ENCODE measurements around the gene RGL3.
"Not testable (repeated sequence)": the region's sequence is repeated elsewhere in the genome, so short reads cannot be mapped to it uniquely, and the experiment has no call there.

Gene RGL3

DNA sequence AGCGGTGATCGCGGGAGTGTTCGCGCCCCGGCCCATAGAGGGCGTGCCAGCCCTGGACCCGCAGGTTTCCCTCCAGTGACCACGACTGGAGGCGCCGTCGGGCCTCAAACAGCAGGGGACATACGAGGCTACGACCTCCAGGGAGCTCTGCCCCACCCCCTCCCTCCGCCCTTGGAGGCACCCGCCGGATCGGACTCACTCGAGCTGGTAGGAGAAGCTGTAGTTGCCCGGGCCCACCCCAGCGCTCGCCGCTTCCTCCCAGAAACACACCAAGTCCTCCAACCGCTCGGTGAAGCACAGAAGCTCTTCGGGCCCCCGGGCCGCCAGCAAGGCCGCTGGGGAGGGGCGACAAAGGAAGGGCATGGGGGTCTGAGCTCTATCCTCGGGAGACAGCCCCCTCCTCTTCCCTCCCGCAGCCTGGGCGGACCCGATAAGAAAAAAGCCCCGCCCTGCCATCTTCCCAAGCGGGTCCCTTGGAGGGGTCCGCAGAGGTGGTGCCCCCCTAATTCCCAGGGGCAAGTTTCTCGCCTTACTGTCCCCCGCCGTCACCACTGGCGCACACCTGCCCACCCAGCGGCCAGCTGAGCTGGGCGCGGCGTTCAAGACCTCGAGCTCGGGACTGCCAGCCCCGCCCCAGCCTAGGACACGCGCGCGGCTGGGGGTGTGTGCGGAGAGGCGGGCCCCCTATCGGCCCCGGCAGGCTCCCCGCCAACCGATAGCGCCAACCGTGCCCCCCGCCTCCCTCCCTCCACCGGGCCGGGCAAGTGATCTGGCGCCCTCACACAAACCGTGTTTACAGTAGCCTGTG lies 36.0 kb downstream of the RGL3 start:
- peak in 1 of 3 experiments; percentile 42 for DNase-seq (ENCODE audit: low read depth in 3 of 3)

DNA sequence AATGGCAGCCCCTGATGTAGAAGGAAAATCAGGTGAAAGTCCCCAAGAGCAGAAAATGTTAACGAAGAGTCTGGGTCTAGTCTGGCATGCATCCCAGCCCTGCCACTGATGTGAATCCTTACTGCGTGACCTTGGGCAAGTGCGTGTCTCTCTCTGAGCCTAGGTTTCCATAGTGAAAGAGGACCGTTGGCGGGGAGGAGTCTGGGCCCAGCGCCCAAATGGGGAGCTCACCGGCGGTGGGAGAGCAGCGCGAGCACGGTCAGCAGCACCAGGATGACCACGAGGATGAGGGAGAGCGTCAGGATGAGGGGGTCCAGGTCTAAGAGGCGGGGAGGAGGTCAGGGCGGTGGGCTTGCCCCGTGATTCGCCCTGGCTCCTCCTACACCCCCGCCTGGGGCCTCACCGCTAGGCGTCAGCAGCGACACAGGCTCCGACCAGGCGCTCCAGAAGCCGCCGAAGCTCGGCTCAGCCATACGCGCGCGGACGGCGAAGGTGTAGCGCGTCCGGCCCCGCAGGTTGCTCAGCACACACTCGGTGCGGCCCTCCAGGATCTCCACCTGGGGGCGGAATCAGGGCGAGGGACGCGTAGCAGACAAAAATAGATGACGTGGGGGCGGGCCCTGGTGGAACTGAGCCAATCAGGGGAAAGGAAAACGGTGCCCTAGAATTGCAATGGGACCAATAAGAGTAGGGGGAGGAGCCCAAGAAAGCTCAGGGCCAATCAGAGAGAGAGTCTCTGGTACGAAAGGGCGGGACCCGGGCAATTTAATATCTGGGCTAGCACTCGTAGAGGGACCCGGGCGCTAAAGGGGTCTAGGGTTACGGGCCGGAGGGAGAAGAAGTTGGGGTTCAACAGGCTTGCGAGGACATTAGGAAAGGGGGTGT lies 38.2 kb downstream of the RGL3 start:
- DNase-seq (ENCODE audit: low read depth in 3 of 3): peak; percentile 87 to 95 (median 90)

DNA sequence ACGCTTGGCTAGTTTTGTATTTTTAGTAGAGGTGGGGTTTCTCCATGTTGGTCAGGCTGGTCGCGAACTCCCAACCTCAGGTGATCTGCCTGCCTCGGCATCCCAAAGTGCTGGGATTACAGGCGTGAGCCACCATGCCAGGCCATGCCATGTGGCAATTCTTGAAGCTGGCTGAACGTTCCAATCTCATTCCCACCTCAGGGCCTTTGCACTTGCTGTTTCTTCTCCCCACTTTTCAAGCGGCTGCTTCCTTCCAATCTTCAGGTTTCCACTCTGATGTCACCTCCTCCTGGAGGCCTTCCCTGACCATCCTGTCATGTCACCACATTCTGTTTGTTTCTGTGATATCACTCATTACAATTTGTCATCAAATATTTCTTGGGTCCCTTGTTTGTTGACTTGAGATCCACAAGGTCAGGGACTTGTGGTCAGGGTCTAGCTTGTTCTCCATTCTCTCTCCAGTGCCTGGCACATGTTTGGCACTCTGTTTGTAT lies 39.2 kb downstream of the RGL3 start:
- DNase-seq (ENCODE audit: low read depth in 3 of 3): no peak

DNA sequence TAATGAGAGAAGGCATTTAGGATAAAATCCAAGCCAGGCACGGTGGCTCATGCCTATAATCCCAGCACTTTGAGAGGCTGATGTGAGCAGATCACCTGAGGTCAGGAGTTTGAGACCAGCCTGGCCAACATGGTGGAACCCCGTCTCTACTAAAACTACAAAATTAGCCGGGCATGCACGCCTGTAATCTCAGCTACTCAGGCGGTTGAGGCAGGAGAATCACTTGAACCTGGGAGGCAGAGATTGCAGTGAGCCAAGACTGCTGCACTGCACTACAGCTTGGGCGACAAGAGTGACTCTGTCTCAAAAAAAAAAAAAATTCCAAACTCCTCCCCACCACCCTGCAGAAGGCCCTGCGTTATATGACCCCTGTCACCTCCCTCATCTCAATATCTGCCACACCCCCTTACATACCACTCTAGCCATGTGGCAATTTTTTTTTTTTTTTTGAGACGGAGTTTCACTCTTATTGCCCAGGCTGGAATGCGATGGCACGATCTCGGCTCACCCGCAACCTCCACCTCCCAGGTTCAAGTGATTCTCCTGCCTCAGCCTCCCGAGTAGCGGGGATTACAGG lies 39.8 kb downstream of the RGL3 start:
- DNase-seq (ENCODE audit: low read depth in 3 of 3): not testable (repeated sequence)

DNA sequence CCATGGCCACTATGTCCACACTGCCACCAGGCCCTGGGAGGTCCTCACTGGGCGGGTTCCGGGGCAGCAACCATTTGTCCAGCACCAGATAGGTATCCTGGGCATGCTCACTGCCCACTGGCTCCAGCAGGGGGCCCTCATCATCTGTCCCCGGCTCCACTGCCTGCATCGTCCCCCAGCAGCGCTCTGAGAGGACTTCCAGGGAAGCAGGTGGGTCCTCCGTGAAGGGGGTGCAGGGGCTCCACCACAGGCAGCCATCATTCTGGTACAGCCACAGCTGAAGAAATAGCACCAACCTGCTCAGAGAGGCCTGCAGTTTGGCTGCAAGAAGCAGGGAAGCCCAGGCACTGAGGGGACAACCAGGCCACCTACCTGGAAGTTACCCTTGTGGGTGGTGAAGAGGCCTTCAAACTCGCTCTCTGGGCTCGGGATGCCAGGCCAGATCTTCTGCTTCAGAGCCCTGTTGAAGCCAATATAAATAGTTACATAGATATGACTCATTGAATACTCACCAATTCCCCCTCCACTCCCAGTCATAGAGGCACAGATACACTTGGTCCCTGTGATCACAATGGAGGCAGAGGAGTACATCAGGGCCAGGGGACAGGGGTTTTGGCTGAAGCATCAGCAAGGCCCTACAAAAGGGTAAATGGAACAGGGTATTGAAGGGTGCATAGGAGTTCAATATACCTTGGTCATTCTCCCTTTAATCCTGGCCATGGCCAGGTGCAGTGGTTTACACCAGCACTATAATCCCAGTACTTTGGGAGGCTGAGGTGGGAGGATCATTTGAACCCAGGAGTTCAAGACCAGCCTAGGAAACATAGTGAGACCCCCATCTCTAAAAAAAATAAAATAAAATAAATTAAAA lies 40.6 kb downstream of the RGL3 start:
- DNase-seq (ENCODE audit: low read depth in 3 of 3): no peak

DNA sequence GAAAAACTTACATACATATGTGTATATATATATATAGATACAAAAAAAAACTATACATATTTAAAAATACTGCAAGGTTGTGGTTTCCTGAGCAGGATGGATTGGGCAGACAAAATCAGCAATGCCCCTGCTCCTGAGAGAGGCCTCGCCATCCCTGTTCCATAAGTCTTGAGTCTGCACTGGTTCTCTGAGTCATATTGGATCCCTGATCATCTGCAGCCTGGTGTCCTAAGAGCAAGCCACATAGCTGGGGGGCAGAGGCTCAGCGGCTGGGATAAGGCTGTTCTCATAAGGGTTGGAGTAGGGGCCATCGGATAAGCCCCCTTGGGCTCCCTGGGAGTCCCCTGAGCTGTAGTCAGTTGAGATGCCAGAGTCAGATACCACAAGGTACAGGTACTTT lies 41.4 kb downstream of the RGL3 start:
- DNase-seq (ENCODE audit: low read depth in 3 of 3): no peak

DNA sequence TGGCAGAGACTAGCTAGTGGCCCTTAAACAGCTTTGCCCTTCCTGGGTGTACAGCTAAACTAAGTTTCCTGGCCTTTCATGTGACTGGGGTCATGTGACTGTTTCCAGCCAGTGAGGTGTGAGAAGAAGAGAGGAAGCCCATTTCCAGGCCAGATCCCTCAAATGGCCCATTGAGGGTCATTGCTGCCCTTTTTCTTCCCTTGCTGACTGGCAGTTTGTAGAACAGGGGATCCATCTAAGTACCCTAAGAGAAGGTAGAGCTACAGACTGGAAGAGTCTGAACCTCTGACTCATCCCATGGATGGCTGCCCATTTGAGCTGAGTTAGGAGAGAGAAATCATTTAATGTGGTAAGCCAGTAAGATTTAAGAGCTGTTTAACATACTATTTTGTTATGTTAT lies 41.9 kb downstream of the RGL3 start:
- DNase-seq (ENCODE audit: low read depth in 3 of 3): no peak

DNA sequence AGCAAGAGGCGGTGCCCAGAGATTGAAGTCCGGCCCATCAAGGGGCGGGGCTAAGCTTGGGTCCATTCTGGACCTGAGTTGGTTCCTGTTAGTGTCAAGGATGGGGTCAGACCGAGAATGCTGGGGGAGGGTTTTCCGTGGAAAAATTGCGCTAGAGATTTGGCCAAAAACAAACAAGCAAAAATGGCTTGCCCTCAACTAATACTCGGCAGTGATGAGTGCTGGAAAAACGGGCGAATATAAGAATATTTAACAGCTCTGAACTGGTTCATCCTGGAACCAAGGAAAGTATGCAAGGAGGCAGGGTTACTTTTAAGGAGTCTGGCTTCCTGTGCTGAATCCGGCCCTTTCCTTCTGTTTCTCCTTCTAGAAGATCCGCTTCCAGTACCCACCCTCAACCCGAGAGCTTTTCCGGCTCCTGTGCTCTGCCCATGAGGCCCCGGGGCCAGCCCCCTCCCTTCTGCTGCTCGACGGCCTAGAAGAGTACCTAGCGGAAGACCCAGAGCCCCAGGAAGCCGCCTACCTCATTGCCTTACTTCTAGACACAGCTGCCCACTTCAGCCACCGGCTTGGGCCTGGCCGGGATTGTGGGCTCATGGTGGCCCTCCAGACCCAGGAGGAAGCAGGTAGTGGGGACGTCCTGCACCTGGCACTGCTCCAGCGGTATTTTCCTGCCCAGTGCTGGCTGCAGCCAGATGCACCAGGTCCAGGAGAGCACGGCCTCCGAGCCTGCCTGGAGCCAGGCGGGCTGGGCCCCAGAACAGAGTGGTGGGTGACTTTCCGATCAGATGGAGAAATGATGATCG lies 43.8 kb downstream of the RGL3 start:
- peak; percentile 25 to 64 (median 38) for DNase-seq (ENCODE audit: low read depth in 3 of 3)

DNA sequence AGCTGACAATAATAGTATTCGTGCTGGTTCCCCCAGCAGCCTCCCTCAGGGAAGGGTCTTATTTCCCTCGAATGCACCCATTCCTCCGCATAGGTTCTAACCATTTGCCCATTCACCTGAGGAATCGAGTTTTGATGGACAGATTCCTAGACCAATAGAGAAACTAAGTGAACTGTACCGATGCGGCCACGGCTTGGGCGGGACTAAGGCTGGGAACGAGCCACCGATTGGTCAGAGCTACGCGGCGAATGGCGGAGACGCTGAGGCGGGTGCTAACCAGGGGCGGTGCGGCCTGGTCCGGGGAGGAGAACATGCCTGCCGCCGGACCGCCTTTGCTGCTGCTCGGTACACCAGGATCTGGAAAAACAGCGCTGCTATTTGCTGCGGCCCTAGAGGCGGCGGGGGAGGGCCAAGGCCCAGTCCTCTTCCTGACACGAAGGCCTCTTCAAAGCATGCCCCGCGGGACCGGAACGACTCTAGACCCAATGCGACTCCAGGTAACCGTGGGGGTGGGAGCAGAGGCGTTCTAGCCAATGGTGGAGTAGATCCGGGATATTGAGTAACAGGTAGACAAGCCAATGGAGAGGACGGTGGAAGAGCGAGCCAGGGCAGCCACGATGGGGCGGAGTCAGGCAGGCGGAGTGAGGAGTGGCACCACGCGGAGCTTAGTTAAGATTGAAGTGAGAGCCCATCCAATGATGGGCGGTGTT lies 44.5 kb downstream of the RGL3 start, which contains the start of gene SWSAP1:
Gene SWSAP1, plus strand, starts transcription at position 234 of the 710 bp plus-strand sequence. Its CDS starts 15 bp downstream, at position 249.
- peak; percentile 87 to 96 (median 95) for DNase-seq (ENCODE audit: low read depth in 3 of 3)

DNA sequence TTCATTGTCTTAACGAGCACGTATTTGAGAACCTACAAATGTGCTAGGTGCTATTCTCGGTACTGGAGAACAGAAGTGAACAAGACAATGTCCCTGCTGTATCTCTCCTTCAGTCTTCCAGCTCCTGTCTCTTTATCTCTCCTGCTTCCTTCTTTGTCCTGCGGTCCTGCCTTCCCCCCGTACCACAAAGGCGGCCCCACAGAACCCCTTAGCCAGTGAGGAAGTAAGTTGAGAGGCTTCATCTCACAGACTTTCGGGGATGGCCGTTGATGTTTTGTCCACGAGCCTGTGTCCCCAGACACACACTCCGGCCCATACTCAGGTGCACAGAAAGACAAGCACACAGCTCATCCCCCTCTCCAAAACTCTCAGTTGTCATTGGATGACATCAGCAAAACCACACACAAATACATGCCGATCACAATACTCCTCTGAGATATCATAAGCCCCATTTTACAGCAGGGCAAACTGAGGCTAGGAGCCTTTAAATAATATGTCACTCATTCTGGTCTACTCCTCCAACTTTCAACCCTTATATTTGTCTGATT lies 45.2 kb downstream of the RGL3 start:
- DNase-seq (ENCODE audit: low read depth in 3 of 3): no peak

DNA sequence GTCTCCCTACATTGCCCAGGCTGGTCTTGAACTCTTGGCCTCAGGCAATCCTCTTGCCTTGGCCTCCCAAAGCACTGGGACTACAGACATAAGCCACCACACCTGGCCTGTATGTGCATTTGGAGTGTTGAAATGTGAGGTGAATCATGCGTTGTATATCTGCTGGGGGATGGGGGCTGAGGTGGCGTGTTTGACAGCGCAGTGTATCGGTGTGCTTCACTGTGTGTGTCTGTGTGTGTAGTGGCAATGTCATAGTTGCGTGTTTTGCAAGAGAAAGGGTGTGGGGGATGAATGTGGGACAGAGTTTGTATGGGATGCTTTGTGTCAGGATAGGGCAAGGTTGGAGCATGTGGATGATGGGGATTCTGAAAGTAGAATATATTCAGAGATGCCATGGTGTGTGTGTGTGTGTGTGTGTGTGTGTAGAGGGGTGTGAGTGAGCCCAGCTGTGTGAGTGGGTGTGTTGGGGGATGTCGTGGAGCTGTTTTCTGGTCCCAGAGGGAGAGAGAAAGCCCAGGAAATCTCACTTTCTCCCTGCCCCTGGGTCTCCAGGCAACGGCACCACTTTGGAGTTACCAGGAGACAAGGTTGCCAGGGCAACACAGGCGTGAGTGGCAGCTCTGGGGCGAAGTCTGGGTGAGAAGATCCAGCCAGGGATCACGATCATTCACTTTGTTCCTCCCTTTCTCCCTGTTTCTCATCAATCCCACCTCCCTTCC lies 45.8 kb downstream of the RGL3 start:
- no peak for DNase-seq (ENCODE audit: low read depth in 3 of 3)

DNA sequence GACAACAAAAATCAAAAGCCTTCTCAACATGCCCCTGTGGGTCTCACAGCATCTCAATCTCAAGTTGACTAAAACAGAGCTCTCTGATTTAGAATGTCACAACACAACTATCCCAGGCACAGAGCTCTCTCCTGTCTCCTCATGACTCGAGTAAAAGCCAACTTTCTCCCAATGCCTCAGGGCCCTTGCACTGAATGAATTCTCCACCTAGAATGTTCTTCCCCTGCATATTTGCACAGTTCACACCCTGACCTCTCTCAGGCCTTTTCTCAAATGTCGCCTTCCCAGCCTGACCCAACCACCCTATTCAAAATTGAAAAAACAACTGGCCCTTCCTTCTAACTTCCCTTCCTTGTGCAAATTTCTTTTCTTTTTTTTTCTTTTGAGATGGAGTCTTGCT lies 48.4 kb downstream of the RGL3 start:
- DNase-seq (ENCODE audit: low read depth in 3 of 3): no peak

DNA sequence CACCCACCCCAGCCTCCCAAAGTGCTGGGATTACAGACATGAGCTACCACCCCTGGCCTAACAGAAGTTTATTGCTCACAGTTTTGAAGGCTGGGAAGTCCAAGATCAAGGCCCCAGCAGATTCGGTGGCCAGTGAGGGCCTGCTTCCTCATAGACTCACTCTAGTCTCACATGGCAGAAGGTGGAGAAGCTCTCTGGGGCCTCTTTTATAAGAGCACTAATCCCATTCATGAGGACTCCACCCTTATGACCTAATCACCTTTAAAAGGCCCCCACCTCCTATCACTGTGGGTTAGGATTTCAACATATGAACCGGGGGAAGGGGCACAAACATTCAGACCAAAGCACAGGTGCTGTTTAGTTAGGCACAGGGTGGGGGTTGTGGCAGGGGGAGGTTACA lies 51.6 kb downstream of the RGL3 start:
- no peak for DNase-seq (ENCODE audit: low read depth in 3 of 3)

DNA sequence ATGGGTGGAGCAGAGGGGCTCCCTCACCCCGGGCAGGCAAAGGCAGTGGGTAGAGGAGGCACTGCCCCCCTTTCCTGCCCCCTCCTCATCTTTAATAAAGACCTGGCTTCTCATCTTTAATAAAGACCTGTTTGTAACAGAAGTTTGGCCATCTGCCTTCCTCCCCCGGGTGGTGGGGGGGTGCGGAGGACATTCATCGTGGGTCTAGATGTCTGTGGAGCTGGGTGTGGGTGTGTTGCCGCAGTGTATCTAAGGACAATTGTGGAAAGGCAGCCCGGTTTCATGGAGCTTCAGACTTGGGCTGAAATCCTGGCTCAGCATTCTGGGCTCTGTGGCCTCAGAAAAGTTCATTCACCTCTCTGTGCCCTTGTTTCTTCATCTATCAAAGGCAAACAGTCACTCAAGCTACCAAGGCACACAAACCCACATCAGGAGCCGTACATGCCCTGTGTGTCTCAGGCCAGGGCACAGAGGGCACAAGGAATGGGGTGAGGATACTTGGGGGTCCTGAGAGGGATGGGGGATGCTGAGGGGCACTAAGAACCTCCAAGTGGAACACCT lies 53.5 kb downstream of the RGL3 start:
- DNase-seq (ENCODE audit: low read depth in 3 of 3): no peak

DNA sequence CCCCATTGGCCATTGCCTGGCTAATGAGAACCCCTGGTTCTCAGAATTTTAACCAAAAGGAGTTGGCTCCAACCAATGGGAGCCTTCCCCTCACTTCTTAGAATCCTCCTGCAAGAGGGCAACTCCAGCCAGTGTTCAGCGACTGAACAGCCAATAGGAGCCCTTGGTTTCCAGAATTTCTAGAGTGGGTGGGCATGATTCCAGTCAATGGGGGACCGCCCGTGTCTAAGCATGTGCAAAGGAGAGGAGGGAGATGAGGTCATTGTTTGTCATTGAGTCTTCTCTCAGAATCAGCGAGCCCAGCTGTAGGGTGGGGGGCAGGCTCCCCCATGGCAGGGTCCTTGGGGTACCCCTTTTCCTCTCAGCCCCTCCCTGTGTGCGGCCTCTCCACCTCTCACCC lies 54.2 kb downstream of the RGL3 start:
- no peak for DNase-seq (ENCODE audit: low read depth in 3 of 3)

DNA sequence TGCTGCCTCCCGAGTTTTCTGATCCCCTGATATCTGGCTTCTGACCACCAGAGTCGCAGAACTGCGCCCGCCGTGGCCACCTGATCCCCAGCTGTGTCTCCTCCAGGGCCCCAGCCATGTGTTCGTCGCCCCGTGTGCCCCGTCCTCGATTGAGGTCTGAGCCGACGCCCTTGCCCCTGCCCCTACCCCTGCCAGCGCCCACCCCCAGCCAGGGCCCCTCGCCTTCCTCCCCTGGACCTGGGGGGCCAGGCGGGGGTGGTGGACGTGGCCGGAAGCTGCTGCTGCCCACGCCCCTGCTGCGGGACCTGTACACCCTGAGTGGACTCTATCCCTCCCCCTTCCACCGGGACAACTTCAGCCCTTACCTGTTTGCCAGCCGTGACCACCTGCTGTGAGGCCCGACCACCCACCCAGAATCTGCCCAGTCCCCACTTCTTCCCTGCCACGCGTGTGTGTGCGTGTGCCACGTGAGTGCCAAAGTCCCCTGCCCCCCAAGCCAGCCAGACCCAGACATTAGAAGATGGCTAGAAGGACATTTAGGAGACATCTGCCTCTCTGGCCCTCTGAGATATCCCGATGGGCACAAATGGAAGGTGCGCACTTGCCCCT lies 54.7 kb downstream of the RGL3 start:
- DNase-seq (ENCODE audit: low read depth in 3 of 3): no peak

DNA sequence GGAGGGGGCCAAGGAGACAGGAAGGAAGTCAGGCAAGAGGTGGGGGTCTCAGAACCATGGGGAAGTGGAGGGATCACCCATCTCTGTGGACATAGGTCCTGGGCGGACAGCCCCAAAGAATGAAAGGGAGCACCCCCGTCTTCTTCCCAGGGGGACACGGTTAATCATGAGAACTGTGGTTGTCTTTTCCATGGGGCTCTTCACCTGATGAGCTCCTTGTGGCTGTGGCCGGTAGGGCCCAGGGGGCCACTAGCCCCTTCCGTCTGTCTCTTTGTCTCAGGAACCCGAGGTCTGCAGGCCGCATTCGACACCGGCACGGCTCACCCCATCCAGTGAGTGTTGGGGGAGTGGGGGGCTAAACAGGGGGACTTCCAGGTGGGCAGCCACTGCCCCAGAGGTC lies 55.2 kb downstream of the RGL3 start:
- no peak for DNase-seq (ENCODE audit: low read depth in 3 of 3)
